Natural killer cell (primary cell): ENCODE measurements around the gene ZNF219. TPM values are rescaled to one million over a fixed set of nuclear protein-coding genes. Genes with fewer than 3 reads are reported as not detected.

Source experiments
- ATAC-seq, 3 donors: fragments of 150-1000 bp in 2 of 3; fragments of 200-7000 bp in 1 of 3; cut with Tn5 transposase; 1 replicate in 1 of 3; 2 replicates in 2 of 3; pipeline ENCODE4 v1.10.0; 2021; ENCODE audit warnings: mild to moderate bottlenecking in 2 of 3, moderate library complexity in 2 of 3
- DNase-seq, 2 donors: peaks; one replicate each; pipeline versions ENCODE4 v3.0.0 to v3.0.0-alpha.2; 2013 to 2021; ENCODE audit warnings: mixed read lengths in 1 of 2
- H3K27ac ChIP-seq: one replicate; pipeline ENCODE4 v1.5.1; 2013; ENCODE audit warnings: mild to moderate bottlenecking, low read length
- H3K27me3 ChIP-seq: one replicate; pipeline ENCODE4 v1.6.1; 2013; ENCODE audit warnings: low read length; ENCODE audit not compliant: control insufficient read depth, insufficient read depth
- H3K36me3 ChIP-seq: one replicate; pipeline ENCODE4 v1.6.1; 2013; ENCODE audit warnings: low read length; ENCODE audit not compliant: control insufficient read depth, insufficient read depth
- H3K4me1 ChIP-seq: one replicate; pipeline ENCODE4 v1.6.1; 2013; ENCODE audit warnings: low read length; ENCODE audit not compliant: control insufficient read depth, insufficient read depth
- H3K4me3 ChIP-seq: one replicate; pipeline ENCODE4 v1.5.1; 2013; ENCODE audit warnings: low read length
- H3K9me3 ChIP-seq: one replicate; pipeline ENCODE4 v1.6.1; 2013; ENCODE audit warnings: low read length; ENCODE audit not compliant: control insufficient read depth, insufficient read depth
- H3K27ac Mint-ChIP-seq, 2 donors: one replicate each; pipeline ENCODE4 v1.8.0; 2022; ENCODE audit warnings: mild to moderate bottlenecking in 2 of 2, mixed read lengths in 2 of 2, moderate library complexity in 1 of 2
- H3K27me3 Mint-ChIP-seq, 2 donors: one replicate each; pipeline ENCODE4 v1.8.0; 2022; ENCODE audit warnings: low read depth in 2 of 2, mixed read lengths in 2 of 2
- H3K36me3 Mint-ChIP-seq: one replicate; pipeline ENCODE4 v1.8.0; 2022; ENCODE audit warnings: mixed read lengths
- H3K4me1 Mint-ChIP-seq, 2 donors: one replicate each; pipeline ENCODE4 v1.8.0; 2022; ENCODE audit warnings: mixed read lengths in 2 of 2
- H3K4me3 Mint-ChIP-seq: one replicate; pipeline ENCODE4 v1.8.0; 2022; ENCODE audit warnings: mild to moderate bottlenecking, moderate library complexity, mixed read lengths
- H3K9me3 Mint-ChIP-seq, 2 donors: one replicate each; pipeline ENCODE4 v1.8.0; 2022; ENCODE audit warnings: mixed read lengths in 2 of 2
- CTCF ChIP-seq: fragments of 200-600 bp; IDR thresholded peaks from one replicate; pipeline ENCODE4 v1.8.0; 2022; ENCODE audit warnings: antibody characterized with exemption
- WGBS: methylation state at CpG from one replicate; pipeline ENCODE4 v1.1.7; 2013; ENCODE audit warnings: missing lambda C conversion rate; ENCODE audit not compliant: insufficient coverage; 5-methylcytosine and 5-hydroxymethylcytosine counted together
- intact Hi-C: fragments of 100-400 bp; cut with micrococcal nuclease; formaldehyde crosslinking; loops from one replicate; pipeline ENCODE4 v1.14.2; 2022
- total RNA-seq, 4 donors: library from RNA; stranded (reverse); fragments of 120-200 nt in 1 of 4; gene quantifications; one replicate each; pipeline versions ENCODE4 v1.2.3 to v1.2.4, GENCODE V29; 2013 to 2022

The ZNF219 gene
- total RNA-seq, 3 donors from 2014 or later (not counting 1 experiment from before 2014, with no cell fraction given): 5.6 to 8.4 (median 7.7) TPM

- Mint-ChIP-seq H3K27ac (no peak overlapping the region), H3K4me3 (no peak overlapping the region), H3K36me3 (no peaks in the 10 kb centered on the region), H3K27me3 (peaks cover 13 to 21% of the 10 kb centered on the region in 2 donors), H3K4me1 (no peaks in the 10 kb centered on the region), H3K9me3 (peaks cover 2 to 3% of the 10 kb centered on the region in 2 donors)
- TF ChIP-seq CTCF: no peak
- H3K4me1 ChIP-seq: no peaks in the 10 kb centered on the region
- 62% methylated on average over 3 of the region's 6 CpGs for WGBS
- no peaks in the 10 kb centered on the region for H3K9me3 ChIP-seq
- H3K27ac ChIP-seq: no peak overlapping the region
- ATAC-seq (no peak), DNase-seq (no peak)
- H3K36me3 ChIP-seq: no peaks in the 10 kb centered on the region
- no peak overlapping the region for H3K4me3 ChIP-seq
- intact Hi-C loops: no loop called here
- H3K27me3 ChIP-seq: peaks cover 3% of the 10 kb centered on the region
These were observed 22.2 kb upstream of the ZNF219 start for GRCh38 chr14:21120686-21121085.

- Histone ChIP-seq H3K4me3 (no peak overlapping the region), H3K4me1 (no peaks in the 10 kb centered on the region), H3K36me3 (no peaks in the 10 kb centered on the region), H3K27me3 (no peaks in the 10 kb centered on the region), H3K27ac (no peak overlapping the region), H3K9me3 (no peaks in the 10 kb centered on the region)
- H3K36me3 Mint-ChIP-seq: no peaks in the 10 kb centered on the region
- H3K27me3 Mint-ChIP-seq: peaks cover 5 to 21% of the 10 kb centered on the region in 2 donors
- DNase-seq (no peak), ATAC-seq (no peak)
- no peak for TF ChIP-seq CTCF
- no peaks in the 10 kb centered on the region for H3K9me3 Mint-ChIP-seq
- no peak overlapping the region for H3K4me3 Mint-ChIP-seq
- H3K4me1 Mint-ChIP-seq: no peaks in the 10 kb centered on the region
- WGBS: 88% methylated on average over 3 of the region's 3 CpGs
- intact Hi-C loops: no loop called here
- no peak overlapping the region for H3K27ac Mint-ChIP-seq
These were observed 20.5 kb upstream of the ZNF219 start for GRCh38 chr14:21118933-21119332.

- intact Hi-C loops: no loop called here
- Histone ChIP-seq H3K27ac (no peak overlapping the region), H3K4me1 (no peaks in the 10 kb centered on the region), H3K27me3 (no peaks in the 10 kb centered on the region), H3K4me3 (no peak overlapping the region), H3K9me3 (no peaks in the 10 kb centered on the region), H3K36me3 (no peaks in the 10 kb centered on the region)
- H3K27ac Mint-ChIP-seq: no peak overlapping the region
- no peaks in the 10 kb centered on the region for H3K4me1 Mint-ChIP-seq
- DNase-seq: no peak
- H3K9me3 Mint-ChIP-seq: no peaks in the 10 kb centered on the region
- peaks cover 6 to 8% of the 10 kb centered on the region in 2 donors for H3K27me3 Mint-ChIP-seq
- TF ChIP-seq CTCF: no peak
- no peaks in the 10 kb centered on the region for H3K36me3 Mint-ChIP-seq
- WGBS: 96% methylated on average over 2 of the region's 2 CpGs
- H3K4me3 Mint-ChIP-seq: no peak overlapping the region
- ATAC-seq: no peak
These were observed 14.9 kb upstream of the ZNF219 start for GRCh38 chr14:21113369-21113768.

- Mint-ChIP-seq H3K36me3 (no peaks in the 10 kb centered on the region), H3K4me3 (no peak overlapping the region), H3K27ac (no peak overlapping the region), H3K27me3 (peaks cover 0 to 6% of the 10 kb centered on the region in 2 donors), H3K9me3 (no peaks in the 10 kb centered on the region), H3K4me1 (no peaks in the 10 kb centered on the region)
- no peak for DNase-seq
- Histone ChIP-seq H3K4me1 (no peaks in the 10 kb centered on the region), H3K36me3 (no peaks in the 10 kb centered on the region), H3K9me3 (no peaks in the 10 kb centered on the region), H3K27ac (no peak overlapping the region), H3K4me3 (no peak overlapping the region), H3K27me3 (no peaks in the 10 kb centered on the region)
- TF ChIP-seq CTCF: no peak
- no peak for ATAC-seq
- WGBS: 81% methylated on average over 2 of the region's 4 CpGs
- intact Hi-C loops: no loop called here
These were observed 13.8 kb upstream of the ZNF219 start for GRCh38 chr14:21112255-21112654.
